ENCODE measurements around the gene HK2.

The HK2 gene

GRCh38 chr2:74937221-74937880 is 103.4 kb downstream of the HK2 start:
- no peak for DNase-seq (ENCODE audit: low spot score)

- DNase-seq (ENCODE audit: low spot score), result no peak
Measured at GRCh38 chr2:74938264-74938663, 104.3 kb downstream of the HK2 start.

GRCh38 chr2:74939919-74940812 is 106.2 kb downstream of the HK2 start:
- DNase-seq (ENCODE audit: low spot score), result no peak

- DNase-seq (ENCODE audit: low spot score), result no peak
Measured at GRCh38 chr2:74941284-74941683, 107.4 kb downstream of the HK2 start.

- DNase-seq (ENCODE audit: low spot score), result no peak
Measured at GRCh38 chr2:74942263-74942662, 108.3 kb downstream of the HK2 start.

Data from germinal center (tissue), 1 donor.